Activated CD8-positive, alpha-beta memory T cell treated with anti-CD3 and anti-CD28 coated beads for 24 hours (primary cell): ENCODE data around the gene RXRA.

Experiments
- DNase-seq: peaks from one replicate; pipeline ENCODE4 v3.0.0-alpha.2; 2020

The RXRA gene

DNA sequence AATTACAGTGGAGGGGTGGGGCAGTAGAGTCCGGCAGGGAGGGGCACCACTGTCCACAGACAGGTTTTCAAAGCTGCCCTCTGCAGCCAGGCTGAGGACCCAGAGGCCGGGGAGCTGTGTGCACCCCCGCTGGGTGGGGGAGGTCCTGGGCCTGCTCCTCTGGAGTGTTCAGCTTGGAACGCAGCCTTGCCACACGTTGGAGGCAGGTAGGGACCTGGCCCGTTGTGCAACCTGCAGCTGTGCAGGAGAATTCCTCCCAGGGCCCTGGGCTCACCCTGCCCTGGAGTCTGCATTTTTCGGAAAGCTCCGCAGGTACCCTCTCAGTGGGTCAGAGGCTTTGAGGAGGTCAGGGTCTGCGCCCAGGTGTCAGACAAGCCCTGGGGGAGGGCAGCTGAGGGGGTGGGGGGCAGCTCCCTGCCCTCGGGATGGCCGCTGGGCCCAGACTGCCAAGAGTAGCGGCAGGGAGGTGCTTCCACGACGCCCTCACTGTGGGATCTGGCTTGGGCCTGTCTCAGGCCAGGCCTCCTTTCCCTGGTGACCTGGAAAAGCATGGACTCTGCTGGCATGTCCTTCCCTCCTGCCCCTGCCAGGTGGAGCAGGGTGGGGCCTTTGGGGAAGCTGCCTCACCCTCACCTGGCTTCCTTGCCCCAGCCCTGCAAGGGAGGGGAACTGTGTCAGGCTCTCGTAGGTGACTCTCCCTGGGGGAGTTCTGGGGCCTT lies 29.5 kb downstream of the RXRA start:
- no peak for DNase-seq

DNA sequence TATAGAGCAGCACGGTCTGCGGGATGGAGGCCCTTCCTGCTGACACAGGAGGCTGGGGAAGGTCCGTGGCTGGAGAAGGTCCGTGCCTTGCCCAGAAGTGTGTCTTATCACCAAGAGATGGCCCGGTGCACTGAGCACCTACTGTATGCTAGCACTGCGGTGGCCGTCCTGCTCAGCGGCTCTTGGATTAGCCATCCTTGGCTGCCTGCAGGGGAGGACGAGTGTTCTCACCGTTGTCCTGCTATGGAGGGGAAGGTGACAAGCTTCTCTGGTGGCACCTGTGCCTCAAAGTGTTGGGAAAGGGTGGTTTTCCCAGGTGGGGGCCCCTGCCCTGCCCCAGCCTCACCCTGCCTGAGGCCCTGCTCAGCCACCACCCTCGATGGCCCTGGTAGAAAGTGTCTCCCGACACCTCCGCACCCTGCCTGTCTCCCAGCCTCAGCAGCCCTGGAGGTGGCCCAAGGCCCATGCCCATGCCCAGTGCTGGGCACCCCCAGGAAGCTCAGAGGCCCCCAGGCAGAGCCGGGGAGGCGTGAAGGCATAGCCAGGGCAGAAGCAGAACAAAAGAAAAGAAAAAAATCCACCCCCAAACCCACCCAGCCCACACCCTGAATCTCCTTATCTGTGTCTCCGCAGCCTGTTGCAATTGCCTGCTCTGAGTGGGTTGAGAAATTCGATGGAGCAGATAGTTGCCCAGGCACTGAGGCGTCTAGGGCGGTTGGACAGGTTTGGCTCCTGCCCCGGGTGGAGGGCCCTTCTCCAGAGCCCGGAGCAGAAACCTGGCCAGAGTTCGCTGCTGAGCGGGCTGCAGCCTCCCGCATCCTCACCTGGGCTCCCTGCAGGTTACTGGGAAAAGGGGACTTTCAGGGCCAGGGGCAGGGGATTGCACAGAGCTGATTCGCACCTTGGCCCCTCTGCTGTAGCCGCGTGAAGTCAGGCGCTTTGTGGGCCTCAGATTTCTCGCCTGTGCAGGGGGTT lies 30.5 kb downstream of the RXRA start:
- DNase-seq, result no peak

DNA sequence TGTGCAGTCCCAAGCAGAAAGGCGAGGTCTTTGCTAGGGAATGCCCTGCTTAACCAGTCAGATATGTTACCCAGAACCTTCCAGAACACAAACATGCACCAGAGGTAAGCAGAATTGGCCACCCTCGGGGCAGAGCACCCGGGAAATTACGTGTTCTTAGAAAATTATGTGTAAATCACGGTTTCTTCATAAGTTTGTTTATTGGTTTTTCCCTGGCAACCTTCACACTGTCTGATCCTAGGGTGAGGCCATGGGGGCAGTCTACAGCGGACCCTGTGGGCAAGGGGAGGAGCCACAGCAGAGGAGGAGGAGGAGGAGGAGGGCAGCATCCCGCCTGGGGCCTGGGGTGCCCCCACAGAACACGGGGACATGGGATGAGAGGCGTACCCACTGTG lies 31.4 kb downstream of the RXRA start:
- no peak for DNase-seq

DNA sequence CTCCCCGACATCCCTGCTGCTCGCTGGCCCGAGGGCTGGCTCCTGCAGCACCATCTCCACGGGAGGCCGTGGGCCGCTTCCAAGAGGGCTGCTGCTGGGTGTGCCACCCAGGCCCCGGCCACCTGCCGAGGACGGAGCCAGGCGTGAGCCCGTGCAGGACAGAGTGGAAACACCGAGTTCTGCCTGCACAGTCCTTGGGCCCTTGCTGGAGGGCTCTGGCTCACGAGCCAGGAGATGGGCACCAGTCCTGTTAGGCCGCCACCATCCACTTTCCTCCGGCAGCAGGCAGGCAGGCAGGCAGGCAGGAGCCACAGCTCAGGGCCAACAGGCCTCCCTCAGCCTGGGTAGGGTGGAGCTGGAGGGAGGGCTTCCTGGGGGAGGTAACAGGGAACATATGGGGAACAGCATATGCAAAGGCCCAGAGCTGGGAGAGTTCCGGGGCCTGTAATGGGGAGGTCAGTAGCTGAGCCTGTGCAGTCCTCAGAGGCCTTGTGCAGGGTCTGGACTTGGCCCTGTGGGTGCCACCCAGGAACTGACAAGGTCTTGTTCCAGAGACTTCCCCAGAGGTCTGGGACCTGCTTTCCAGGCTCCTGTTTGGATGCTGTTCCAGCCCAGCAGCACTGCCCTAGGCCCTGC lies 31.9 kb downstream of the RXRA start:
- no peak for DNase-seq

DNA sequence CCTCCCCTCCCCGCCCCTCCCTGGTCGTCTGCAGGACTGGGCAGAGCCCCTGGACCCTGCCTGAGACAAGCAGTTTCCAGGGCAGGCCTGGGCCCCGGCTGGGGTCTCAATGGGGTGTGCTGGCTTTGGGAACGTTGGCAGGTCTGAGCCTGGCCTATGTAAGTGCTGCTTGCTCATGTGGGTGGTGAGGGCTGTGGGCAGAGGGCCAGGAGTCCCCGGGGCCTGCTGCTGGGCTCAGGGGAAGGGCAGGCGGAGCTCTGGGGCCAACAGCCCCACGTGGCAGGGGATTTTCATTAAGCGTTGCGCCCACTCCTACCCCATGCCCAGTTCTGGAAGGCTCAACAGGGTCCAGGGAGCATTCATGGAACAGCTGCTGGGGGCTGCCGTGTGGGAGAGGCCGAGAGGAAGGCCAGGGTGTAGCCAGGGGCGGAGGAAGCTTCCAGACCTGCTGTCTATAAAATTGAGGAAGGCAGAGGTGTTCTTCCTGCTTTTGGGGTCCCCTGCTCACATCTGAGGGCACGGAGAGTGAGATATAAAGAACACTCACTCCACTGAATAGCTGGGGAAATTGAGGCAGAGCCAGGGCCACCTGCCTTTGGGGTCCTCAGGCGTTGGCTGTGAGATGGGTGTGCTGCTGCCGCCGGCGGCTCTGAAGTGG lies 32.5 kb downstream of the RXRA start:
- DNase-seq, result no peak

DNA sequence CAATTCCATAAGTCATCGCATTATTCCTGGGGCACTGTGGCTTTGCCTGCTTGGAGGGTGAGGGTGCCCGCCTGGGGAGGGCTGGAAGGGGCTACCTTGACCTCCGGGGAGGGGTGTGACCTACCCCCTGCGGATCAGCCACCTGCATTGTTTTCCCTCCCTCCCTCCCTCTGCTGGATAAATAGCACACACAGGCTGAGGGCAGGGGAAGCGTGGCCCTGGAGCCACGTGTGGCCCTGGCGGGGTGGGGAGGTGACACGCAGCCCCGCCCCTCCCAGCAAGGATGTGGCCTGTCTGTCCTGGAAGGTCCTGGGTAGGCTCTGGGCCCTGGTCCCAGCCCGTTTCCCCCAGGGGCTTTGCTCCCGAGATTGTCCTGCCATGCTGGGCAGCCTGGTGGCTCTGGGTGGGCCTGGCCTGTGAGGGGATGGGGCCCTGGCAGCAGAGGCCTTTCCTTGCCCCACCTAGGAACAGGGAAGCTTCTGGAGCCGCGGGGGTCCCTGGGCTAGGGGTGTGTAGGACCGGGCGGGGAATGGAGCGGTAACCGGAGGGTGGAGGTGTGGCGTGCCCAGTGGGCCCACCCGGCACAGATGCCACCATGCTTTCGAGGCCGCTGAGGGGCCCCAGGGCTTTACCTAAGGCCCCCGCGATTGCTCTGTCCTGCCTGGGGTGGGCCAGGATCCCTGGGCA lies 33.4 kb downstream of the RXRA start:
- DNase-seq, result no peak

DNA sequence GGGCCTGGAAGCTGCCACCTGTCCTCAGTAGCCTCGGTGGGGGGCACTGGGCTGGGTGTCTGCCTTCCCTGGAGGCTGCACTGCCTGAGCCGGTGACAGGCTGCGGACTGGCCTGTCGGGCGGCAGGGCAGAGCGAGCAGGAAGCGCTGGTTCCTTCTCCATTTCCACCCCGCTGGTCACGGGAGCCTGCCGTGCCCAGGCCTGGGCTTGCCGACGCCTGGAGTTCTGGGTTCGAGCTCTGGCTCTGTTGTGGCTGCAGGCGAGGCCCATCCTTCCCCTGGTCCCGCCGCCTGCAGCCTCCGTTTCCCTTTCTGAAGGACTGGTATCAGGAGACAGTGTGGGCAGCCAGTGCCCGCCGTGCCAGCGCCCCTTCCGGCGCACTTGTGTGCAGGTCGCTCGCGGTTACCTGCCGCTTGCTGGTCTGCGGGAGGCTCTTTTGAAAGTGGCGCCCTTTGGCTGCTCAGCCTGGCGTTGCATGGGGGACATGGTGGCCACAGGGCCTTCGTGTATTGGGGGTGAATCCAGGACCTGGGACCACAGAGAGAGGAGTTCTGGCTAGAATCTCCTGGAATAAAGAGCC lies 34.0 kb downstream of the RXRA start:
- no peak for DNase-seq

DNA sequence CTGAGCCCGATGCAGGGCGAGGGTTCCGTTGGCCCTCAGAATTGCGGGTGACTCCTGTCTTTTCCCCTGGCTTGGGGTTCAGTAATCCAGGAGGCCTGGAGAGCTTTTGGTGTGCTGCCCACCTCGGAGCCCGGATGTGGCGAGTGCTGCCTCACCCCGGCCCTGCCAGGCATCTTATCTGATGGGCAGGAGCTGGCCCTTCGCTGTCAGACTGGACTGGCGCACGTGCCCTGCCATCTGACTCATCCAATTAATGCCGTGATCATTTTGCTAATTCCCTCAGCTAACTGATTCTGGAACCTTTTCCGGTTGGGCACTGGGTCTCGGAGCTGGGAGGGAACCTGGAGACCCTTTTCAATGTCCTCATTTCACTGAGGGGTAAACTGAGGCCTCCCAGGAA lies 34.6 kb downstream of the RXRA start:
- DNase-seq, result no peak

DNA sequence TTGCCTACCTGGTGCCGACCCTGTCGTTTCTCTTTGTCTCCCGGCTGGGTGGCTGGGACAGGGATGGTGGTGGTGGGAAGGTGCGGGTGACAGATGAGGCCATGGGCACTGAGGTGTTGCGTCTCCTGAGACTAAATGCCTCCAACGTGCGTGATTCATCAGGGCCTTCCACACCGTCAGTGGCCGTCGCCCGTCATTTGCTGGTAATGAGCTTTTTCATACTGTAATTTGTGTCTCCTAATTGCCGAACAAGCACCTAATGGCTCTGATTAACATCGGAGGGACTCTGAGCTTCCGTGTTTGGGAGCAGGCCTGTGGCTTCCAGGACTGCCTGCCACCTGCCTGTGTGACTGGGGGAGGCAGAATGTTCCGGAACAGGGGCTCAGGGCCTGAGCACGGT lies 35.2 kb downstream of the RXRA start:
- DNase-seq, result no peak

DNA sequence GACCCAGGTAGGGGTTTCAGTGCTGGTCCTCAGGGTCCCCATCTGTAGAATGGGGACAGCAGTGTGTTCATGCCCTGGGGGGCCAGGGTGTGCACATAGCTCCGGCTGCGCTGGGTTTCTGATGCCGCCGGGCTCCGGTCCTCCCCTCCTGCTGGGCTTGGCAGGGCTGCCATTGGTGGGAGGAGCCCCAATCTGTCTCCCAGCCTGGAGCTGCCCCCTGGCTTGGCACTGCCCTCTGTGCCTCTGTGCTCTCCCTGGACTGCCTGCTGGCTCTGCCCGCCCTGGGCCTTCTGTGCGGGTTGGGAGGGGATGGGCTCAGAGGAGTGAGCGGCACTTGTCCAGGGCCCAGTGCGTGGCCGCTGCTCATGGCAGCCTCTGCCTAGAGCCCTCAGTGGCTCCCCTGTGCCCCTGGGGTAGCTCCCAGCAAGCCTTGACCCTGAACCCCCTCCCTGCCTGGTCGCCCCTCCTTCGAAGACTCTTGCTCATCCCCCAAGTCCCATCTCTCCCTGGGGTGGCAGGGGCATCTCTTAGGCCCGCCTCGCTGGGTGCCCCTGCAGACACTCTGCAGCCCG lies 35.7 kb downstream of the RXRA start:
- no peak for DNase-seq

DNA sequence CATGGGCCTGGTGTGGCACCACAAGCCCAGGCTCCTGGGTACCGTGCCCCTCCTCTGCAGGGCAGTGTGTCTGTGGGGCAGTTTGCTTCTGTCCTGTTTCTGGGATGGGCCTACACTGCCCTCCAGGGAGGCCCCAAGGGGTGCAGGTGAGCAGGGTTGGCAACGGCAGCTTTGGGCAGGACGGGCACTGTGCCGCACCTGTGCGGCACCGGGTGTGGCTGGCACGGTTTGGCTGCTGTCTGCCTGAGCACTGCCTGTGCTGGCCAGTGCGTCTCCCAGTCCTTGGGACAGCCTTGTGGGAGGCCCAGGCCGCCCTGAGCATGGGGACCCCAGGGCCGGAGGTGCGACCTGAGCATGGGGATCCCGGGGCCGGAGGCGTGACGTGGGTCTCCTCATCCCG lies 37.2 kb downstream of the RXRA start:
- DNase-seq, result no peak

DNA sequence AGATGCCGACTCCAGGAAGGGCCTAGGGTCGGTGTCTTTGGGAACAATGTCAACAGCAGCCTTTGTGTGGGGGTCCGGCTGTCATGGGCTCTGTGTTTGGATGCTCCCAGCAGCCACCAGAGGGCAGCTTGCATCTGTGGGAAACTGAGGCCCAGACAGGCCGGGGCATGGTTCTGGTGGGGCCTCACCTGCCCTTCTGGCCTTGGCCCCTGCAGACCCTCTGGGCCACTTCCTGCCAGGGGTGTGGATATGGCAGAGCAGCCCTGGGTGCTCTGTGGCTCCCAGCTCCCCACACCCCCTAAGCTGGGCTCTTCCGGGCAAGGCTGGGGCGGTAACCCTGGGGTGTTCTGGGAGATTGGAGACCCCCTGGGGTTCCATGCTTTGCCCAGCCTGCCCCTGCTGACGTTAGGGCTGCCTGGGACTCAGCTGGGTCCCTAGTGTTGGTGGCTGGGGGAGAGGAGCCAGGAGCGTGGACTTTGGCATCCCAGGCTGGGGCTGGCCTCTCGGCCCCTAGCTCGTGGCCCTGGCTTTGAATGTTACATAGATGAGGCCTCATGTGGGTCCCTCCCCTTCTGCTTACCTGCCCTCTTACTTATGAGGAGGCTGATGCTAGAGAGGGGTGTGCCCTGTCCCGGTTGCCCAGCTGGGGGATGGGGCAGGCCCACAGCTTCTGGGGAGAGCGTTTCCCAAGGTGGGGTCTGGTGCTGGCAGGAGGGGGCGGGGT lies 38.3 kb downstream of the RXRA start:
- no peak for DNase-seq

DNA sequence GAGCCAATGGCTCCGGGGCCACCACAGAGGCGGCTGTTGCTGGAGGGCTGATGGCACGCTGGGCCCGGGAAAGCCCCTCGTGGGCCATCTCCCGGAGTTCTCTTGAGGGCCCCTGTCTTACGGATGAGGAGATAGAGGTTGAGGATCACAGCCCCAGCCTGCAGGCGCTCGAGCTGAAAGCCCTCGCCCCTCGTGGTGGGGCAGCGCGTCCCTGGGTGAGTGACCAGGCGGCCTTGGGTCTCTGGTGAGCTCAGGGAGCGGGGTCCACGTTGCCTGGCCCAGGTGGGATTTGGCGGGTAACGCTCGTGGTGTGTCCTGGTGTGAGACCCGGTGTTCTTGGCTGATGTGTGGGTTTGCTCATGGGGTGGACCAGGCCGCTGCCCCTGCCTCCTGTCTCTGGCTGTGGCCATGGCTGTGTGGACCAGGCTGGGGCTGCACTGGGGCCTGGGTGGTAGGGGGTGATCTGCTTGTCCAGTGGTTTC lies 38.9 kb downstream of the RXRA start:
- DNase-seq, result no peak

DNA sequence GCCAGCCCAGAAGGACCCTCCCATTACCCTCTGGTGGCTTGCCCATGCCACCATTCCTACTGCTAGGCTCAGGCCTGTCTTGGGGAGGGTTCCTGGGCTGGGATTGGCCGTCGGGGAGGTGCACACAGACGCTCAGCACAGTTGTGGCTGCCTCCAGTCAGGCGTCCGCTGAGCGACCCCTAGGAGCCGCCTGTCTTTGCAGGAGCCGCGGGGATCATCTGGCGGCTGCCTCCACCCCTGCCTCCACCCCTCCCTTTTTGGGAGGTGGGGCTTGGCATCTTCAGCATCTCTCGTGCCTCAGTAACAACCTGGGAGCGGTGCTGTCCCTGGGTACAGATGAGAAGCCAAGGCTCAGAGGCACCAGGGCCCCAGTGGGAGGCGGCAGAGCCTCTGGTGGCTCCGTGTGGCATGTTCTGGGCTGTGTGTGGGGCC lies 39.6 kb downstream of the RXRA start:
- no peak for DNase-seq

DNA sequence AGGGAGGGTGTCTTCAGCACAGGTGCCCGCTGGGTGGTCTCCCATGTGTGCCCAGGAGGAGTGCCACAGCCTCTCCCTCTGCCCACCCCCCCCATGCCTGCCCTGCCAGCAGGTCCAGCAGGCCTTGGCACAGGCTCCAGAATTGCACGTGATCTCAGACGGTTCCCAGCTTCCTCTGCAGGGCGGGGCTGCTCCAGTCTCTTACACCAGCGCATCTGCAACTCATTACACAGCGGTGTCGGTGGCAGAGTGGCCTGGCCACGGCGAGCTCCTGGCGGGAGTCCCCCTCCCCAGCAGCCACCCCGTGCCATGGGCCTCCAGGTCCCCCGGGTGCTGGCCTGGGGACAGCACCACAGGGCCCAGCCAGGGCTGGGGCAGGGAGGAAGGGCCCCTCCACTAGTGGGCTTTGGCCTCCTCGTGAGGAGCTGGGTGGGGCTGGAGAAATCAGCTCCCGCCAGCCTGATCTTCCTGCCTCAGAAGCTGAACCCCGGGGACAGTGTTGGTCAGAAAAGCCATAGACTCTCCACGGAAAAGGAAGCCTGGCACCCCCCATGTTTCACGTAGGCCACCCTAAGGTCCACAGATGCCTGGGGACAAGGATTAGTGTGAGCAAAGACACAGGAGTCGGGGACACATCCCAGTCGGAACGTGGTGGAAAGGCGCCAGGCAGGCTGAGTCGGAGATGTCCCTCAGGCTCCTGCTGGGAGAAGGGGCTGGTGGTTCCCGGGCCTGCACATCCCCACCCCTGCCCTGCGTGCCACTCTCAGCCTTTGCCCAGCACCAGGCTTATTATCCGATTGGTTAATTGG lies 40.2 kb downstream of the RXRA start:
- DNase-seq, result no peak

DNA sequence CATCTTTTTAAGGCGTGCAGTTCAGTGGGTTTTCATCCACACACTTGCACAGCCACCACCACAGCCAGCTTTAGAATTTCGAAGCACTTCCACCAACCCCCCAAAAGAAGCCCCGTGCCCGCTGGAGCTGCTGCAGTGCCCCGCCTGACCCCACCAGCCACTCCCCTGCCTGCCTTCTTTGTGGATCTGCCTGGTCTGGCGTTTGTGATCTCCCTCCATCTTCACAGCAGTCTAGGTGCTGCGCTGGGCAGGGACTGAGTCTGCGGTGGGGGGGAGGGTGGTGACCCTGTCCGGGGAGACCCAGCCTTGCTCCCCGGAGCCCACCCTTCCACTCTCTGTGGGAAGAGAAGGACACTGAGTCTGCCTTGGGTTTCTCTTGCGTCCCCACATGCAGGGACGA lies 40.8 kb downstream of the RXRA start:
- DNase-seq, result no peak

DNA sequence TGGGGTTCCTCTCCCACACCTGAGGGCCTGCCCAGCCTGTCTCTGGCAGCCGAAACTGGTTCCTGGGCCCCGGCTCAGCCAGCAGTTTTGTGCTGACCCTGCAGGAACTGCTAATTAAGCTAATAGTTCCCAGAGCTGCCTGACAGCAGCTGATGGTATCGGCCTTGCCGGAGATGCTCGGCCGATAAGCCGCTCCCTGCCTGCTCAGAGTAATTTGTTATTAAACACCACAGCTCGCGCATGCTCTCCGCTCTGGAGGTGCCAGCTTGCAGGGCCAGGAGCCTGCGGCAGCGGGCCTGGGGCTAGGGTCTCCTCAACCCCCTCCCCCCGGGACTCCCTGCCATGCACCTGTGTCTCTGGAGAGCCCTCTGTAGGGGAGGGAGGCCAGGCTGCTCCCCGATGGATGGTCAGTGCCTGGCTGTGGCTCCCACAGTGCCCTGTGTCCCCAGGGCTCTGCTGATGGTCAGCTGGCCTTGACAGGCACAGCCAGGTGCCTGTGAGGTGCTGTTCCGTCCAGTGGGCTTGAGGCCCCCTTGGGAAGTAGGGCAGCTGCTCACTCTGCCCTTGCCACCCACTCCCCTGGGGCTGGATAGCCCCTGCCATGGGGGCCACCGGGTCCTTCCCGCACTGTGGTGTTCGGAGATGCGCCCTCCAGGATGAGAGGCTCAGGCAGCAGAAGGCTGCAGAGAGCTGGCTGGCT lies 41.7 kb downstream of the RXRA start:
- no peak for DNase-seq

DNA sequence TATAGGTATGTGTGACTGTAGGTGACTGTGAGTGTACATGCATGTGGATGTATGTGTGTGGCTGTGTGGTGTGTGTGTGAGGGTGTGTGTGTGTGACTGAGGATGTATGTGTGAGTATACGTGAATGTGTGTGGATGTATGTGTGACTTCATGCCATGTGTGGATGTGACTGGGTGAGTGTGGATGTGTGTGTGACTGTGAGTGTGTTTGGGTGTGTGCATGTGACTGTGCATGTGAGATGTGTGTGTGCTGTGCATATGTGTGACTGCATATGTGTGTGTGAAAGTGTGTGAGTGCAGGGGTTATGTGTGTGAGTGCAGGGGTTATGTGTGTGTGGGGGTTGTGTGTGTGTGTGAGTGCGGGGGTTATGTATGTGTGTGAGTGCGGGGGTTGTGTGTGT lies 42.3 kb downstream of the RXRA start:
- no peak for DNase-seq
